Stimulated activated effector memory CD8-positive, alpha-beta T cell treated with anti-CD3 and anti-CD28 coated beads, Interleukin-12 subunit alpha, Interleukin-12 subunit beta, amount 100 ng/mL, for 72 hours (primary cell): ENCODE results near the gene RGPD6.
"Not testable (repeated sequence)": the region's sequence is repeated elsewhere in the genome, so short reads cannot be mapped to it uniquely, and the experiment has no call there.

Experiments
- ATAC-seq: fragments of 150-1000 bp; cut with Tn5 transposase; 2 replicates; pipeline ENCODE4 v1.10.0; 2021
- DNase-seq, 2 donors: peaks; one replicate each; pipeline ENCODE4 v3.0.0; 2021 to 2022; ENCODE audit warnings: low spot score in 2 of 2
- H3K27ac Mint-ChIP-seq: one replicate; pipeline ENCODE4 v1.8.0; 2022; ENCODE audit warnings: mild to moderate bottlenecking, mixed read lengths
- H3K36me3 Mint-ChIP-seq: one replicate; pipeline ENCODE4 v1.8.0; 2022; ENCODE audit warnings: mild to moderate bottlenecking, mixed read lengths
- H3K4me1 Mint-ChIP-seq: one replicate; pipeline ENCODE4 v1.8.0; 2022; ENCODE audit warnings: mixed read lengths
- H3K4me3 Mint-ChIP-seq: one replicate; pipeline ENCODE4 v1.8.0; 2022; ENCODE audit warnings: mild to moderate bottlenecking, mixed read lengths
- H3K9me3 Mint-ChIP-seq: one replicate; pipeline ENCODE4 v1.8.0; 2022; ENCODE audit warnings: mixed read lengths

Gene RGPD6

GRCh38 chr2:110578429-110578828, 1.4 kb upstream of the RGPD6 start:
- ATAC-seq, H3K36me3 Mint-ChIP-seq, H3K9me3 Mint-ChIP-seq, DNase-seq, H3K4me1 Mint-ChIP-seq, H3K27ac Mint-ChIP-seq, H3K4me3 Mint-ChIP-seq: not testable (repeated sequence)

GRCh38 chr2:110499755-110500377, 77.2 kb downstream of the RGPD6 start:
- not testable (repeated sequence) for H3K36me3 Mint-ChIP-seq, H3K4me1 Mint-ChIP-seq, H3K9me3 Mint-ChIP-seq, H3K4me3 Mint-ChIP-seq, DNase-seq, H3K27ac Mint-ChIP-seq
- peak; percentile 75 for ATAC-seq

DNA sequence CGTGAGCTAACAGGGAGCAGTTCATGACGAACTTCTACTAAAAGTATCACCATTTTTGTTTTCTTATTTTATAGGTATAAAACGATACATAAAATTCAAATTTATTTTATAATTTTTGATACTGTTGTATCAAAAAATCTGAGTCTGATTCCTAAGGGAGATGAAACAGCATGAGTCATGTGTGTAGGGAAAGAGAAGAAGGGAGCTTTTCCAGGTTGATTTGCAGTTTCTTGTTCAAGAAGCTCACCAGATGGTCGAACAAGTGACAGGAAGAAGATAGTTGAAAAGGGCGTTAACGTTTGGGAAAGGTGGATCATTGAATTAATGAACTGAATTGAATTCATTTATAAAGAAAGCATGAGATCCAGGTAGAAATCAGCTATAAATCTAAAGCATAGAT, 81.0 kb downstream of the RGPD6 start:
- not testable (repeated sequence) for DNase-seq, H3K4me1 Mint-ChIP-seq, H3K36me3 Mint-ChIP-seq, H3K27ac Mint-ChIP-seq, ATAC-seq, H3K4me3 Mint-ChIP-seq, H3K9me3 Mint-ChIP-seq

GRCh38 chr2:110494488-110494887, 82.5 kb downstream of the RGPD6 start:
- H3K27ac Mint-ChIP-seq, H3K4me3 Mint-ChIP-seq, DNase-seq, H3K36me3 Mint-ChIP-seq, H3K9me3 Mint-ChIP-seq, ATAC-seq, H3K4me1 Mint-ChIP-seq: not testable (repeated sequence)

GRCh38 chr2:110488991-110489390, 88.0 kb downstream of the RGPD6 start:
- not testable (repeated sequence) for H3K36me3 Mint-ChIP-seq, H3K27ac Mint-ChIP-seq, ATAC-seq, H3K9me3 Mint-ChIP-seq, DNase-seq, H3K4me3 Mint-ChIP-seq, H3K4me1 Mint-ChIP-seq

- not testable (repeated sequence) for H3K4me1 Mint-ChIP-seq, H3K36me3 Mint-ChIP-seq
These were observed 94.3 kb downstream of the RGPD6 start for GRCh38 chr2:110482697-110483096.

DNA sequence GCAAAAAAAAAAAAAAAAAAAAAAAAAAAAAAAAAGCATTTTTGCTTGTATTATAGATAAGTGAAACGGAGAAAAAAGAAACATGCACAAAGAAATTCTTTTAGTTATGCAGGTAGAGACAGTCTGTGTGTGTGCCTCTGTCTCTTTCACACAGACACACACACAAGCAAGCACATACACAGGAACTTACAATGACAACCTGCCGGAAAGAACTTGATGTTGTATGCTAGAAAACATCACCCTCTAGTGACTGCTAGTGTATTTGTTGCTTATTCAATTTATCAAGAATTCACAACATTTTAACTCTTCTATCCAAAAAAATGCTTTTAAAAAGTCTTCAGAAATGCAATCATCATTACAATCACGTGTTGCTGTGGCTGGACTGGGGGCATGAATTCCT, 95.8 kb downstream of the RGPD6 start:
- H3K9me3 Mint-ChIP-seq, H3K27ac Mint-ChIP-seq, DNase-seq, H3K4me1 Mint-ChIP-seq, H3K36me3 Mint-ChIP-seq, H3K4me3 Mint-ChIP-seq, ATAC-seq: not testable (repeated sequence)

More at GRCh38 chr2:110482697-110483096, 94.3 kb downstream of the RGPD6 start:
- DNase-seq, H3K27ac Mint-ChIP-seq, H3K4me3 Mint-ChIP-seq, ATAC-seq, H3K9me3 Mint-ChIP-seq: not testable (repeated sequence)

DNA sequence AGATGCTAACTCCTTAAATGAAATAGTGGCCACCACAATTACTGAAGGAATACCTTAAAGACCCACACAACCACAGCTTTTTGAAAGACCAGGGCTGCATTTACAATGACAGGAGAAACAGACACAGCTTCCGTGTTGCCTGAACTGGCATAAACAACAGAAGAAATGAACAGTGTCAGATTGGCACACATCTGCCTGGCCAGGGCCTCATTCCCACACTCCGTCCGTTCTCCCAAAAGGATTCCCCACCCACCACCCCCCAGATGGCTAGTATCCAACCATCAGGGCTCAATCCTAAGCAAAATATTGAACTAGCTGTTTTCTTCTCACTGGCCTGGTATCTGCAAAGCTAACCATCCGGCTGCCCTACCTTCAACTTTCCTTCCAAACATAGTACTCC, 96.9 kb downstream of the RGPD6 start:
- not testable (repeated sequence) for H3K4me1 Mint-ChIP-seq

GRCh38 chr2:110477370-110477769, 99.7 kb downstream of the RGPD6 start:
- not testable (repeated sequence) for ATAC-seq, H3K4me1 Mint-ChIP-seq, DNase-seq, H3K9me3 Mint-ChIP-seq, H3K4me3 Mint-ChIP-seq, H3K27ac Mint-ChIP-seq, H3K36me3 Mint-ChIP-seq

More for the DNA sequence above, 96.9 kb downstream of the RGPD6 start:
- not testable (repeated sequence) for H3K27ac Mint-ChIP-seq, DNase-seq, H3K36me3 Mint-ChIP-seq, H3K4me3 Mint-ChIP-seq, ATAC-seq, H3K9me3 Mint-ChIP-seq

DNA sequence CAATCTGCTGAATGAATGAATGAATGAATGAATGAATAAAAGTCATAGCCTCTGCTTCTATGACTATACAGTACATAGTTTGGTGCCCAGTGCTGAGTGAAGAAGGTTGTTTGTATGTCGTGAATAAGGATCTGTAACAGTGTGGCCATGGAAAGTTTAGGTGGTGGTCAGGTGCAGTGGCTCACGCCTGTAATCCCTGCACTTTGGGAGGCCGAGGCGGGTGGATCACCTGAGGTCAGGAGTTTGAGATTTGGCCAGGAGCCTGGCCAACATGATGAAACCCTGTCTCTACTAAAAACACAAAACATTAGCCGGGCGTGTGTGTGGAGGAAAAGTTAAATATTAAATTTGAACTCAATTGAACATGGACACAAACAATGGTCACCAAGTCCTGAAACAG, 100.1 kb downstream of the RGPD6 start:
- DNase-seq, H3K27ac Mint-ChIP-seq, H3K9me3 Mint-ChIP-seq, ATAC-seq, H3K36me3 Mint-ChIP-seq, H3K4me1 Mint-ChIP-seq, H3K4me3 Mint-ChIP-seq: not testable (repeated sequence)

GRCh38 chr2:110475627-110476359, 101.2 kb downstream of the RGPD6 start:
- not testable (repeated sequence) for ATAC-seq, H3K27ac Mint-ChIP-seq, H3K4me1 Mint-ChIP-seq, DNase-seq, H3K36me3 Mint-ChIP-seq, H3K9me3 Mint-ChIP-seq, H3K4me3 Mint-ChIP-seq

GRCh38 chr2:110474898-110475297, 102.1 kb downstream of the RGPD6 start:
- not testable (repeated sequence) for H3K9me3 Mint-ChIP-seq, H3K4me1 Mint-ChIP-seq, H3K27ac Mint-ChIP-seq, H3K4me3 Mint-ChIP-seq, DNase-seq, H3K36me3 Mint-ChIP-seq
- ATAC-seq, result peak; percentile 99

GRCh38 chr2:110473059-110473358, 104.0 kb downstream of the RGPD6 start:
- not testable (repeated sequence) for DNase-seq, H3K9me3 Mint-ChIP-seq, ATAC-seq, H3K36me3 Mint-ChIP-seq, H3K4me3 Mint-ChIP-seq, H3K4me1 Mint-ChIP-seq, H3K27ac Mint-ChIP-seq

DNA sequence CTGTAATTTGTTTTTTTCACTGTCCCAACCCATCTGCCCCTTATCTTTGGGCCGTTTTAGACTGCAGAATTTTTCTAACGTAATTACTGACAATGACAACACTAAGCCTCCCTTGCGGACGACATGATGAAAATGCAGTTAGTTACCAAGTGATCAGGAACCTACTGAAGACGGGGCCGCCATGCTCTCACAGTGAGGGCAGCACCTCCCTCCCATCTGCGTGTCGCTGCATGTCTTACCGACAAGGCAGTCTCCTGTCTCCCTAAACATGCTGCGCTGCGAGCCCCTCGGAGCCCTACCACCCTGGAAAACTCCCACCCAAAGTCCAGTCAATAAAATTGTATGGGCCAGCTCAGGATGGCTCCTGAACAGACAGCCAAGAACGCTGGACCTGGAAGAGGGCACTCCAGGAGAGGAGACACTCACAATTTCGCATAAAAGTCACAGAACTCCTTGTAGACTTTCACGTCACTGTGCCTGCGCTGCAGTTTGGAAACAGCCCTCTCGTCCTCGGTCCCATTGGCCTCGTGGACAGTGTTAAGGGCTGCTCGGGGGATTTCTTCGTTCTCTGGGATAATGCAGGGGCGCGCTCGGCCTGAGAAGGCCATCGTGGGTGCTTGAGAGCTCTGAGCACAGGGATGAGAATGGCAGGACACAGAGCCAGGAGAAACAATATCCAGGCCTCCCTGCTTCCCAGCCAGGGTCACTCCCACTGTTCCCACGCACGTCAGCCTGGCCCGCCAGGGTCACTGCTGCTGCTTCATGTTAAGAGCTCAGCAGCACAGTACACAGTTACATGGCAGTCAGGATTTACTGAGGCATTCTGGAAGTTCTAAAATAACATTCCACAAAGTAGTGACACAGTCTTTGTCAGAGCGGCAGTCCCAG, 104.6 kb downstream of the RGPD6 start, which contains the start of gene LIMS4:
LIMS4 (minus strand) TSS at position 646 of the 888 bp plus-strand sequence; CDS start at position 608, 38 bp downstream.
- H3K36me3 Mint-ChIP-seq, H3K9me3 Mint-ChIP-seq, DNase-seq, ATAC-seq, H3K4me3 Mint-ChIP-seq, H3K27ac Mint-ChIP-seq, H3K4me1 Mint-ChIP-seq: not testable (repeated sequence)

DNA sequence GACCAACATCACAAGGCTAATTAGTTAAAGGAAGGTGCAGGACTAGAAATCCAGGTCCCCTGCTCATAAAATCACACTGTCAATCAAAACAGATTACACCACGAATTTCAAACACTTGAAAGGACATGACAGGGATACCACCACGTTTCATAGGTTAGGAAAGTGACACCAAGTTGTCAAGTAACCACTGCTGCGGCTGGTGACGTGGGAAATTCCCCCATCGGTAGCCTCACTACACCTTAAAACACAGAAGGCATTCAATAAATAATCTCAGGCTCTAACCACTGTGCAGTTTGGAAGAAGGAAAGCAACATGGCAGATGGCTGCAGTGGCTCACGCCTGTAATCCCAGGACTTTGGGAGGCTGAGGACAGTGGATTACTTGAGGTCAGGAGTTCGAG, 108.1 kb downstream of the RGPD6 start:
- not testable (repeated sequence) for H3K36me3 Mint-ChIP-seq, H3K9me3 Mint-ChIP-seq, ATAC-seq, H3K4me1 Mint-ChIP-seq, H3K4me3 Mint-ChIP-seq, H3K27ac Mint-ChIP-seq, DNase-seq
